Measurements from ENCODE around the gene TPT1. TPM values are rescaled to one million over a fixed set of nuclear protein-coding genes. Genes with fewer than 3 reads are reported as not detected.
"Not testable (repeated sequence)": the region's sequence is repeated elsewhere in the genome, so short reads cannot be mapped to it uniquely, and the experiment has no call there.

The TPT1 gene
- 1,247 and 1,897 TPM in 2 replicates for total RNA-seq (2014; rRNA removed; shearing (Covaris generic); ENCODE audit: low replicate concordance)

- DNase-seq: peak; percentile 98
- H3K27me3 ChIP-seq: no peaks in the 10 kb centered on the region
- H3K4me3 ChIP-seq: peak within 1 kb of the TSS; percentile 76
- H3K36me3 ChIP-seq: peaks cover 46% of the 10 kb centered on the region
- no peaks in the 10 kb centered on the region for H3K9me3 ChIP-seq
Measured at GRCh38 chr13:45341034-45341798, at the start of gene TPT1. Gene TPT1, minus strand, starts transcription at chr13:45341183. Its CDS starts 114 bp downstream, at chr13:45341069.

DNA sequence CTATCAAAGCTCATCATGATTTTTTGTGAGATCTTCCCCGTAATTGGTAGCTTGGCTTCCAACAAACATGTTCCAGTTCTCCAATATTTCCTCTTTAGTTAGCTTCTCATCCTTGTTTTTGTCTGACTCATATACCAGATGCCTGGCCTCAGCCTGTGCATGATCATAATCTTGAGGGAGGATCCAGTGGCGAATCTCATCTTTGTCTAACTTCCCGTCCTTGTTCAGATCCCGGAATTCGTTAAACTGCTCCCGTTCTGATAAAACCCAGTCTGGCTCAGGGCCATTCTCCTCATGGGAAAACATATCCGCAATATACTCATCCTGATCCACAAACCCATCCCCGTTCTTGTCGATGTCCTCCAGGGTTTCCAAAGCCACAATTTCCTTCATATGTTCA is 49.4 kb upstream of the TPT1 start:
- H3K27me3 ChIP-seq, H3K4me3 ChIP-seq, DNase-seq, H3K9me3 ChIP-seq, H3K36me3 ChIP-seq: not testable (repeated sequence)

- DNase-seq: no peak
- no peaks in the 10 kb centered on the region for H3K9me3 ChIP-seq
- H3K36me3 ChIP-seq: no peaks in the 10 kb centered on the region
- no peak overlapping the region for H3K4me3 ChIP-seq
- no peaks in the 10 kb centered on the region for H3K27me3 ChIP-seq
Measured at GRCh38 chr13:45388664-45389063, 47.7 kb upstream of the TPT1 start.

DNA sequence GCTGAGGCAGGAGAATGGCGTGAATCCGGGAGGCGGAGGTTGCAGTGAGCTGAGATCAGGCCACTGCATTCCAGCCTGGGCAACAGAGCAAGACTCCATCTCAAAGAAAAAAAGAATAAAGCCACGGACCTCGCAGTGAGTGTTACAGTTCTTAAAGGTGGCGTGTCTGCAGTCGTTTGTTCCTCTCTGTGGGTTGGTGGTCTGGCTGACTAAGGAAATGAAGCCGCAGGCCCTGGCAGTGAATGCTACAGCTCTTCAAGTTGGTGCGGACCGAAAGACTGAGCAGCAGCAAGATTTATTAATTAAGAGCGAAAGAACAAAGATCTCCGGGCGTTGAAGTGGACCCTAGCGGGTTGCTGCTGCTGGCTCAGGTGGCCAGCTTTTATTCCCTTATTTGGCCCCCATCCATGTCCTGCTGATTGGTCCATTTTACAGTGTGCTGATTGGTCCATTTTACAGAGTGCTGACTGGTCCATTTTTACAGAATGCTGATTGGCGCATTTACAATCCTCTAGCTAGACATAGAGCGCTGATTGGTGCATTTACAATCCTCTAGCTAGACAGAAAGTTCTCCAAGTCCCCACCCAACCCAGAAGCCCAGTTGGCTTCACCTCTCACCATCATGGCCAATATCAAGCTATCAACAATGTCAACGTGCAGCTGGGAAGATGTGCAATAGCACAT is 46.1 kb upstream of the TPT1 start:
- H3K9me3 ChIP-seq, H3K27me3 ChIP-seq, H3K36me3 ChIP-seq, H3K4me3 ChIP-seq, DNase-seq: not testable (repeated sequence)

DNA sequence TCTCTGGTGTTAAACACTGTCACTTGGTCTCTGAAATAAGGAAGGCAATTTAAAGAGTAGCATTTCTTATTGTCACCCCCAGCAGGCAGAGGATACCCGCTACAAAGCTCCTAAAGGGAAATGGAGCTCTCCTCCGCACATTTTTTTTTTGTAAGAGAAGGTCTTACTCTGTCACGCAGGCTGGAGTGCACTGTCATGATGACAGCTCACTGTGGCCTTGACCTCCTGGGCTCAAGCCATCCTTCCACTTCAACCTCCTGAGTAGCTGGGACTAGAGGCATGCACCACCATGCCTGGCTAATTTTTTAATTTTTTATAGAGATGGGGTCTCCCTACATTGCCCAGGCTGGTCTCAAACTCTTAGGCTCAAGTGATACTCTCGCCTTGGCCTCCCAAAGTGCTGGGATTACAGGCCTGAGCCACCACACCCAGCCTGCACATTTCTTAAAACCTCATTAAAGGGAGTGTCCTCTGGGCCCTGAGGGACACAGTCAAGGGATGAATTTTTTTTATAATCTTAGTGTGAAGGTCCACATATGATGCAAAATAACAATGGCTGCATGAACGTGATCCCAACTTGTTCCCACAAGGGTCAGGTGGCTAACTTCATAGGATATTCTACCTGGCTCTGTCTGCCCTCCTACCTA is 45.0 kb upstream of the TPT1 start:
- no peak for DNase-seq
- Histone ChIP-seq H3K27me3 (no peaks in the 10 kb centered on the region), H3K9me3 (no peaks in the 10 kb centered on the region), H3K4me3 (no peak overlapping the region), H3K36me3 (no peaks in the 10 kb centered on the region)

DNA sequence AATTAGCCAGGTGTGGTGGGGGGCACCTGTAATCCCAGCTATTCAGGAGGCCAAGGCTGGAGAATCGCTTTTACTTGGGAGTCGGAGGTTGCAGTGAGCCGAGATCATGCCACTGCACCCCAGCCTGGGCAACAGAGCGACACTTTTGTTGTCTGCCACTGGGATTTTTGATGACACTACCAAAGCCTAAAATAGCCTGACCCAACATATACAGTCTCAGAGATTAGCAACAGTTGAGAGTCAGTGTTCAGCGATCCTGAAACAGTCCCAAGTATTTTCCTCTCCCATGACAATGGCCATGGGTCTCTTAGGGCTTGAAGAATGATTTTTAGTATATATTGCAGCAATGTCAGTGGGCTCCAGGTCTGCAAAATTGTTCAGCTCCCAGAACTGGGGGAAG is 44.3 kb upstream of the TPT1 start:
- Histone ChIP-seq H3K36me3 (no peaks in the 10 kb centered on the region), H3K4me3 (no peak overlapping the region), H3K9me3 (no peaks in the 10 kb centered on the region), H3K27me3 (no peaks in the 10 kb centered on the region)
- no peak for DNase-seq

DNA sequence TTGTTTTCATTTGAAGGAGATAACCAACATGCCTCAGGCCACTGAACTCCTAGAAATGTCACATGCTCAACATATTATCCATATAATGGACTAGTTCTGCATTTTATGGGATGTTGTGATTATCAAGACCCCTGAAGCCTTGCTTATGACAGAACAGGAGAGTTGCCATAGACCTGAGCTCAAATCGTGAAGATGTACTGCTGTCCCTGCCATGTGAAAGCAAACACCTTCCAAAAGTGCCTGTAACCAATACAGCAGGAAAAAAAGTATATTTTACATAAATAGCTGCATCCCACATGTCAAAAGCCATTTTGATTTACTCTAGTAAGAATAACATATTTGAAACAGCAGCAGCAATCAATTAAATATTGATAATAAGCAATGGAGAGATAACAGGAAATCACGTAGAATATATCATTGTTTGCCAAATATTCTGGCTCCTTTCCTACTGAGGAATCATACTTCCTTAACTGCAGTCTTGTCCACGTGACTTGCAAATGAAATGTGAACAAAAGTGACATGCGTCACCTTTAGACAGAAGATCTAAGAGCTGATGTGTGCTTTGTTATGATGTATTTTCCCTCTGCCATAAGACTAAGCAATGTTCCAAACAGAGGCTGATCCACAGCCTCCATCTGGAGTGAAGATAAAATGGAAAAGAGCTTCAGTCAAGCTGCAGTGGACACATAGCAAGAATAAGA is 43.6 kb upstream of the TPT1 start:
- H3K36me3 ChIP-seq: no peaks in the 10 kb centered on the region
- H3K9me3 ChIP-seq: no peaks in the 10 kb centered on the region
- no peak overlapping the region for H3K4me3 ChIP-seq
- H3K27me3 ChIP-seq: no peaks in the 10 kb centered on the region
- no peak for DNase-seq

DNA sequence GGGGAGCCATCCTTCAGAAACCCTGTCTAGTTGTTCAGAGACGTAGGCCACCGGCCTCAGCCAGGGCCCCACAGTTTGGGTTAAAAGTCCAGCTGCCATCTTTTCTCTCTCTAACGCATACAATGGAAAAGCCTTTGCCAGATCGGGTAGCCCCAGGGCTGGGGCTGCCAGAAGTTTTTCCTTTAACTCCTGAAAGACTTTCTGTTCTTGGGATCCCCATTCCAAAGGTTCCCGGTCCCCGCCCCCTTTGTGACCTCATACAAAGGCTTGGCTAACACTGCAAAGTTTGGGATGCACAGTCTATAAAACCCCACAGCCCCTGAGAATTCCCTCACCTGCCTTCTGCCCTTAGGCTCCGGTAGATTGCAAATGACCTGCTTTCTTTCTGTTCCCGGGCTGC is 41.8 kb upstream of the TPT1 start:
- DNase-seq, H3K36me3 ChIP-seq, H3K4me3 ChIP-seq, H3K27me3 ChIP-seq, H3K9me3 ChIP-seq: not testable (repeated sequence)

GRCh38 chr13:45381196-45381595 is 40.2 kb upstream of the TPT1 start:
- H3K9me3 ChIP-seq: no peaks in the 10 kb centered on the region
- no peak for DNase-seq
- no peaks in the 10 kb centered on the region for H3K27me3 ChIP-seq
- H3K4me3 ChIP-seq: no peak overlapping the region
- H3K36me3 ChIP-seq: no peaks in the 10 kb centered on the region

DNA sequence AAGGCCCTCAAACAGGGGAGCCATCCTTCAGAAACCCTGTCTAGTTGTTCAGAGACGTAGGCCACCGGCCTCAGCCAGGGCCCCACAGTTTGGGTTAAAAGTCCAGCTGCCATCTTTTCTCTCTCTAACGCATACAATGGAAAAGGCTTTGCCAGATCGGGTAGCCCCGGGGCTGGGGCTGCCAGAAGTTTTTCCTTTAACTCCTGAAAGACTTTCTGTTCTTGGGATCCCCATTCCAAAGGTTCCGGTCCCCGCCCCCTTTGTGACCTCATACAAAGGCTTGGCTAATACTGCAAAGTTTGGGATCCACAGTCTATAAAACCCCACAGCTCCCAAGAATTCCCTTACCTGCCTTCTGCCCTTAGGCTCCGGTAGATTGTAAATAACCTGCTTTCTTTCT is 39.7 kb upstream of the TPT1 start:
- H3K27me3 ChIP-seq, H3K4me3 ChIP-seq, H3K9me3 ChIP-seq, DNase-seq, H3K36me3 ChIP-seq: not testable (repeated sequence)

- not testable (repeated sequence) for DNase-seq, H3K36me3 ChIP-seq, H3K4me3 ChIP-seq, H3K9me3 ChIP-seq, H3K27me3 ChIP-seq
Measured at GRCh38 chr13:45379516-45379915, 38.5 kb upstream of the TPT1 start.

DNA sequence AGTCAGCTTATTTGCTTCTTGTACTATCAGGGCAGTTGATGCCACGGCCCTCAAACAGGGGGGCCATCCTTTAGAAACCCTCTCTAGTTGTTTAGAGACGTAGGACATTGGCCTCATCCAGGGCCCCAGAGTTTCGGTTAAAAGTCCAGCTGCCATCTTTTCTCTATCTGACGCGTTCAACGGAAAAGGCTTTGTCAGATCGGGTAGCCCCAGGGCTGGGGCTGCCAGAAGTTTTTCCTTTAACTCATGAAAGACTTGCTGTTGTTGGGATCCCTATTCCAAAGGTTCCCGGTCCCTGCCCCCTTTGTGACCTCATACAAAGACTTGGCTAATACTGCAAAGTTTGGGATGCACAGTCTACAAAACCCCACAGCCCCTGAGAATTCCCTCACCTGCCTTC is 37.8 kb upstream of the TPT1 start:
- H3K9me3 ChIP-seq, H3K4me3 ChIP-seq, DNase-seq, H3K36me3 ChIP-seq, H3K27me3 ChIP-seq: not testable (repeated sequence)

DNA sequence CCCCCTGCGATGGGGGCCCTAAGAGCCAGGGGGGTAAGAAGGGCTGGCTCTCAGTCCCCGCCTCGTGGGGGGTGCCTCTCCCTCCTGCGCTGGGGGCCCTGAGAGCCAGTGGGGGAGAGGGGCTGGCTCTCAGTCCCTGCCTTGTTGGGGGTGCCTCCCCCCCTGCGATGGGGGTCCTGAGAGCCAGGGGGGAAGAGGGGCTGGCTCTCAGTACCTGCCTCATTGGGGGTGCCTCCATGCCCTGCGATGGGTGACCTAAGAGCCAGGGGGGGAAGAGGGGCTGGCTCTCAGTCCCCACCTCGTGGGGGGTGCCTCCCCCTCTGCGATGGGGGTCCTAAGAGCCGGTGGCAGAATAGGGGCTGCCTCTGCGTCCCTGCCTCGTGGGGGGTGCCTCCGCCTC is 36.3 kb upstream of the TPT1 start:
- not testable (repeated sequence) for H3K36me3 ChIP-seq, H3K4me3 ChIP-seq, H3K27me3 ChIP-seq, DNase-seq, H3K9me3 ChIP-seq

DNA sequence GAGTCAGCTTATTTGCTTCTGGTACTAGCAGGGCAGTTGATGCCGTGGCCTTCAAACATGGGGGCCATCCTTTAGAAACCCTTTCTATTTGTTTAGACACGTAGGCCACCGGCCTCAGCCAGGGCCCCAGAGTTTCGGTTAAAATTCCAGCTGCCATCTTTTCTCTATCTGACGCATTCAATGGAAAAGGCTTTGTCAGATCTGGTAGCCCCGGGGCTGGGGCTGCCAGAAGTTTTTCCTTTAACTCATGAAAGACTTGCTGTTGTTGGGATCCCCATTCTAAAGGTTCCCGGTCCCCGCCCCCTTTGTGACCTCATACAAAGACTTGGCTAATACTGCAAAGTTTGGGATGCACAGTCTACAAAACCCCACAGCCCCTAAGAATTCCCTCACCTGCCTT is 35.7 kb upstream of the TPT1 start:
- H3K27me3 ChIP-seq, H3K4me3 ChIP-seq, H3K9me3 ChIP-seq, DNase-seq, H3K36me3 ChIP-seq: not testable (repeated sequence)

GRCh38 chr13:45374917-45375316 is 33.9 kb upstream of the TPT1 start:
- Histone ChIP-seq H3K9me3 (no peaks in the 10 kb centered on the region), H3K36me3 (no peaks in the 10 kb centered on the region)
- no peak for DNase-seq

DNA sequence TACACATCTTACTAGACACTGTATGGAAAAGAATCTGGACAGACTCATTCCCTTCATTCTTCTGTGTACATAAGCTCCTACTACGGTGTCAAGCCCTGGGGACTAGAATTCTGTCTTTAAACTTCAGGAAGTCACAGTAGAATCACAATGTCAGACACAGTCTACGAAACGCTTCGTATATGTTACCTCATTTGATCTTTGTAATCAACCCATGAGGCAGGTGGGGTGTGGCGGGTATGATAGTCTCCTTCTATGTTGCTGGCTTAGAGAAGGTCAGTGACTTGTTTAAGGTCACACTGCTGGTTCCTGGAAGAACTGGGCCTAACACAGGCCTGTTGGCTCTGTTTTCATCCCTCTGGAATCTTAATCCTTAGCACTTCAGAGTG is 32.2 kb upstream of the TPT1 start:
- no peak for DNase-seq
- Histone ChIP-seq H3K9me3 (no peaks in the 10 kb centered on the region), H3K4me3 (no peak overlapping the region), H3K27me3 (no peaks in the 10 kb centered on the region), H3K36me3 (no peaks in the 10 kb centered on the region)

More at GRCh38 chr13:45374917-45375316, 33.9 kb upstream of the TPT1 start:
- Histone ChIP-seq H3K4me3 (no peak overlapping the region), H3K27me3 (no peaks in the 10 kb centered on the region)
